Vagina (tissue), 2 donors: ENCODE data around the gene MACROD2. TPM values are rescaled to one million over a fixed set of nuclear protein-coding genes. Genes with fewer than 3 reads are reported as not detected.
A peak's percentile ranks its signal among the peaks of the same experiment; 100 is the strongest.

Experiments used
- DNase-seq, 2 donors: peaks; one replicate each; pipeline ENCODE4 v3.0.0-alpha.2; 2017; ENCODE audit errors: extremely low spot score in 2 of 2
- H3K27ac ChIP-seq: fragments of 200-600 bp; sonication (generic); one replicate; pipeline ENCODE4 v1.5.1; 2019
- H3K27me3 ChIP-seq: fragments of 200-600 bp; sonication (generic); one replicate; pipeline ENCODE4 v1.5.1; 2019
- H3K36me3 ChIP-seq, 2 donors: fragments of 200-600 bp; sonication (generic); one replicate each; pipeline ENCODE4 v1.5.1; 2017 to 2019
- H3K4me1 ChIP-seq: fragments of 200-600 bp; sonication (generic); one replicate; pipeline ENCODE4 v1.5.1; 2019
- H3K4me3 ChIP-seq, 2 donors: fragments of 200-600 bp; sonication (generic); 1 replicate in 1 of 2; 2 replicates in 1 of 2; pipeline ENCODE4 v1.5.1; 2016 to 2019
- H3K9me3 ChIP-seq: fragments of 200-600 bp; sonication (generic); one replicate; pipeline ENCODE4 v1.5.1; 2019
- POLR2A ChIP-seq, 2 donors: fragments of 450-650 bp; IDR thresholded peaks; one replicate each; pipeline ENCODE4 v1.6.1; 2017; ENCODE audit warnings: antibody characterized with exemption in 2 of 2, mild to moderate bottlenecking in 2 of 2, moderate library complexity in 2 of 2
- POLR2AphosphoS5 ChIP-seq, 2 donors: sonication (generic); formaldehyde crosslinking; IDR thresholded peaks; one replicate each; pipeline ENCODE4 v1.9.0; 2017; ENCODE audit warnings: antibody characterized with exemption in 2 of 2, mild to moderate bottlenecking in 2 of 2, low read depth in 1 of 2; ENCODE audit not compliant: insufficient read depth in 1 of 2
- intact Hi-C: fragments of 100-400 bp; cut with DNase I; formaldehyde crosslinking; loops from one replicate; pipeline ENCODE4 v1.15.1; 2023
- total RNA-seq: library from RNA; depleted of rRNA; stranded (reverse); fragments of >200 nt; gene quantifications from one replicate; pipeline ENCODE4 v1.2.3, GENCODE V29; 2016
- TF ChIP-seq, protein P1 (sequence below), 3 experiments: fragments of 450-650 bp in 2 of 3; fragments of 200-600 bp in 1 of 3; sonication (generic) in 1 of 3; IDR thresholded peaks; one replicate each; pipeline ENCODE4 v1.5.1; 2017 to 2019; ENCODE audit warnings: antibody characterized with exemption in 3 of 3, mild to moderate bottlenecking in 2 of 3, moderate library complexity in 2 of 3

Gene MACROD2
- total RNA-seq, 1 donor from 2014 or later = 12.5 TPM

GRCh38 chr20:14959506-14960475 is 964.5 kb downstream of the MACROD2 start:
- H3K4me3 ChIP-seq = no peak overlapping the region
- H3K4me1 ChIP-seq = peaks cover 8% of the 10 kb centered on the region
- no peaks in the 10 kb centered on the region for H3K27me3 ChIP-seq
- no peak for DNase-seq
- TF ChIP-seq POLR2AphosphoS5 (IDR thresholded peaks at IDR 0.05; ENCODE audit: insufficient read depth in 1 of 2, low read depth in 1 of 2) (peak in 1 of 2 donors; percentile 36), POLR2A (IDR thresholded peaks at IDR 0.05) (no peak)
- TF ChIP-seq, protein P1, sequence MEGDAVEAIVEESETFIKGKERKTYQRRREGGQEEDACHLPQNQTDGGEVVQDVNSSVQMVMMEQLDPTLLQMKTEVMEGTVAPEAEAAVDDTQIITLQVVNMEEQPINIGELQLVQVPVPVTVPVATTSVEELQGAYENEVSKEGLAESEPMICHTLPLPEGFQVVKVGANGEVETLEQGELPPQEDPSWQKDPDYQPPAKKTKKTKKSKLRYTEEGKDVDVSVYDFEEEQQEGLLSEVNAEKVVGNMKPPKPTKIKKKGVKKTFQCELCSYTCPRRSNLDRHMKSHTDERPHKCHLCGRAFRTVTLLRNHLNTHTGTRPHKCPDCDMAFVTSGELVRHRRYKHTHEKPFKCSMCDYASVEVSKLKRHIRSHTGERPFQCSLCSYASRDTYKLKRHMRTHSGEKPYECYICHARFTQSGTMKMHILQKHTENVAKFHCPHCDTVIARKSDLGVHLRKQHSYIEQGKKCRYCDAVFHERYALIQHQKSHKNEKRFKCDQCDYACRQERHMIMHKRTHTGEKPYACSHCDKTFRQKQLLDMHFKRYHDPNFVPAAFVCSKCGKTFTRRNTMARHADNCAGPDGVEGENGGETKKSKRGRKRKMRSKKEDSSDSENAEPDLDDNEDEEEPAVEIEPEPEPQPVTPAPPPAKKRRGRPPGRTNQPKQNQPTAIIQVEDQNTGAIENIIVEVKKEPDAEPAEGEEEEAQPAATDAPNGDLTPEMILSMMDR (IDR thresholded peaks at IDR 0.05) = no peak
- intact Hi-C loops = no loop called here
- no peaks in the 10 kb centered on the region for H3K9me3 ChIP-seq
- no peak overlapping the region for H3K27ac ChIP-seq
- no peaks in the 10 kb centered on the region for H3K36me3 ChIP-seq

GRCh38 chr20:14960831-14961230 is 965.5 kb downstream of the MACROD2 start:
- Histone ChIP-seq H3K9me3 (no peaks in the 10 kb centered on the region), H3K4me3 (no peak overlapping the region), H3K36me3 (no peaks in the 10 kb centered on the region), H3K27me3 (no peaks in the 10 kb centered on the region), H3K4me1 (peaks cover 8% of the 10 kb centered on the region), H3K27ac (no peak overlapping the region)
- DNase-seq = no peak
- TF ChIP-seq POLR2AphosphoS5 (IDR thresholded peaks at IDR 0.05; ENCODE audit: insufficient read depth in 1 of 2, low read depth in 1 of 2) = no peak
- TF ChIP-seq POLR2A (IDR thresholded peaks at IDR 0.05) = no peak
- TF ChIP-seq, protein P1 (IDR thresholded peaks at IDR 0.05) = no peak
- intact Hi-C loops = no loop called here

DNA sequence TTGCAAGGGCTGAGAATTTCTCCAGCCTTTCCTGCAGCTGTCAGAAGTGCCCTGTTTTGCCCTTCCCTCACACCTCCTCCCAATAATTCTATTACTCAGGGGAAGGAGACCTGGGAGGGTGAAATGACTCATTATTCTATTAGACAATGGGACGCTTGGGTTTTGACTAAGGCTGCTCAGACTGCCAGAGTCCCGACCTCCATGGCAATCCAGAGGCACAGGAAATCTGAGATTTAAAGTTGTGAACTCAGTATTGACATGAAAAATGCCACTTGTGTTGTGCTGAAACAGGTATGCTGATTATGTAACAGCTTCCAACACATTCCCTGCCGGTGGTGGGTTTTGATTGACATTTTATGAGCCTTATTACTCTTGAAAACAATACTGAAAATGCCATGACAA is 967.9 kb downstream of the MACROD2 start:
- Histone ChIP-seq H3K4me1 (peaks cover 7% of the 10 kb centered on the region), H3K27me3 (no peaks in the 10 kb centered on the region), H3K27ac (no peak overlapping the region), H3K36me3 (no peaks in the 10 kb centered on the region), H3K4me3 (no peak overlapping the region), H3K9me3 (no peaks in the 10 kb centered on the region)
- TF ChIP-seq POLR2A (IDR thresholded peaks at IDR 0.05) = no peak
- peak in 1 of 2 donors; percentile 51 for TF ChIP-seq POLR2AphosphoS5 (IDR thresholded peaks at IDR 0.05; ENCODE audit: insufficient read depth in 1 of 2, low read depth in 1 of 2)
- intact Hi-C loops = no loop called here
- no peak for DNase-seq

GRCh38 chr20:14966203-14966602 is 970.9 kb downstream of the MACROD2 start:
- intact Hi-C loops = no loop called here
- no peak overlapping the region for H3K27ac ChIP-seq
- DNase-seq = no peak
- H3K27me3 ChIP-seq = no peaks in the 10 kb centered on the region
- TF ChIP-seq, protein P1 (IDR thresholded peaks at IDR 0.05) = no peak
- TF ChIP-seq POLR2AphosphoS5 (IDR thresholded peaks at IDR 0.05; ENCODE audit: insufficient read depth in 1 of 2, low read depth in 1 of 2) (no peak), POLR2A (IDR thresholded peaks at IDR 0.05) (no peak)
- no peak overlapping the region for H3K4me3 ChIP-seq
- peaks cover 4% of the 10 kb centered on the region for H3K4me1 ChIP-seq
- H3K36me3 ChIP-seq = no peaks in the 10 kb centered on the region
- no peaks in the 10 kb centered on the region for H3K9me3 ChIP-seq

- TF ChIP-seq, protein P1 (IDR thresholded peaks at IDR 0.05) = no peak
- TF ChIP-seq POLR2A (IDR thresholded peaks at IDR 0.05) (no peak), POLR2AphosphoS5 (IDR thresholded peaks at IDR 0.05; ENCODE audit: insufficient read depth in 1 of 2, low read depth in 1 of 2) (no peak)
- intact Hi-C loops = no loop called here
- Histone ChIP-seq H3K36me3 (no peaks in the 10 kb centered on the region), H3K27me3 (no peaks in the 10 kb centered on the region), H3K27ac (no peak overlapping the region), H3K4me1 (peaks cover 4% of the 10 kb centered on the region), H3K9me3 (no peaks in the 10 kb centered on the region), H3K4me3 (no peak overlapping the region)
- DNase-seq = no peak
These were observed 971.5 kb downstream of the MACROD2 start for GRCh38 chr20:14966808-14967207.
